Dermis microvascular lymphatic vessel endothelial cell (primary cell): ENCODE measurements around the gene CCDC188. TPM values are rescaled to one million over a fixed set of nuclear protein-coding genes. Genes with fewer than 3 reads are reported as not detected.

ENCODE experiments used
- DNase-seq, 2 donors: peaks; one replicate each; pipeline versions ENCODE4 v3.0.0 to v3.0.0-alpha.2; 2010; ENCODE audit warnings: low read depth in 2 of 2
- total RNA-seq: library from RNA; depleted of rRNA; stranded (reverse); fragments of >200 nt; gene quantifications from 2 replicates; pipeline ENCODE4 v1.2.1, GENCODE V29; 2014

CCDC188 gene
- total RNA-seq, 1 donor from 2014 or later, result 5.0 TPM

- DNase-seq, result no peak
These were observed 34.9 kb upstream of the CCDC188 start for GRCh38 chr22:20185750-20186149.

DNA sequence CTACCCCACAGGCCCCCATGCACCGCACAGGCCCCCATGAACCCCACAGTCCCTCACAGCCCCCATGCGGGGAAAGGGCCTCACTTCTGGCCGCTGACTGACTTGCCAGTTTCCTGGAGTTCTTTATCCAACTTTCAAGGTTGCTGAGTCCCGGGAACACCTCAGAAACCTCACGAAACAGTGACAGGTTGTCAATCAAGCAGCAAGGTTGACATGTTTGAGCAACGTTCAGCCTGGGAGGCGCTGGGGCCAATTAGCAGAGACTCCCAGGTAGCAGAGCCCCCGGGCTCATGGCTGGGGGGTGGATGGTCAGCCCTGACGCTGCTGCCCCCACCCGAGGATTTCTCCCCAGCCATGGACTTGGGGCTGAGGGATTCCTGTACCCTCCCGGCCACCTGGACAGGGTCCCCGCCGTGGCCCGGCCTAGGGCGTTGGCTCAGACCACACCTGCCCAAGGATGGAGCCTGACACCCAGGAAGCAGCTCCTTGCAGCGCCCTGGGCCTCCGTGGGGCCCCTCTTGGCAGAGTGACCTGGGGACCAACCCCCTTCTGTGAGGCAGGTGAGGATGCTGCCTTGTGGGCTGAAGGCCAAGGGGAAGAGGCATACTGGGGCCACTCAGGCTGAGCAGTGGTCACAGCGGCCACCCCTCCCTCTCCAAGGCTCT is 33.8 kb upstream of the CCDC188 start:
- no peak for DNase-seq

- no peak for DNase-seq
These were observed 33.0 kb upstream of the CCDC188 start for GRCh38 chr22:20183823-20184222.

DNA sequence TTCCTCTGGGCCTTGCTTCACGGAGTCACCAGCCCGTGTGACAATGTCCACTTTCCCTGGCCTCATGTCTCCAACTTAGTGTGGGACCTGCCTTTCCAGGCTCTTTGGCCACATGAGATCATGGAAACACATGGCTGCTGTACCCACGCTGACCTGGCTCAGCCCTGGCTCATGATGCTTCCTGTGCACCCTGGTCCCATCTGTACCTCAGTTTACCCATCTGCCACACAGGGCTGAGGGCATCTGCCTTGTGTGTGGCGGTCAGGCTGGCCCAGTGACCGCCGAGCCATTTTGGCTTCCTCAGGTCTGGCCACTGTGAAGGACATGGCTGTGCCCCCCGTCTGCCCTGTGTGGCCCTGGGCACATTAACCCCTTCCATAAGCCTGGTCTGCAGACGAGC is 32.2 kb upstream of the CCDC188 start:
- DNase-seq, result no peak

- DNase-seq, result no peak
These were observed 31.5 kb upstream of the CCDC188 start for GRCh38 chr22:20182365-20182764.

- DNase-seq, result no peak
These were observed 31.0 kb upstream of the CCDC188 start for GRCh38 chr22:20181884-20182236.

DNA sequence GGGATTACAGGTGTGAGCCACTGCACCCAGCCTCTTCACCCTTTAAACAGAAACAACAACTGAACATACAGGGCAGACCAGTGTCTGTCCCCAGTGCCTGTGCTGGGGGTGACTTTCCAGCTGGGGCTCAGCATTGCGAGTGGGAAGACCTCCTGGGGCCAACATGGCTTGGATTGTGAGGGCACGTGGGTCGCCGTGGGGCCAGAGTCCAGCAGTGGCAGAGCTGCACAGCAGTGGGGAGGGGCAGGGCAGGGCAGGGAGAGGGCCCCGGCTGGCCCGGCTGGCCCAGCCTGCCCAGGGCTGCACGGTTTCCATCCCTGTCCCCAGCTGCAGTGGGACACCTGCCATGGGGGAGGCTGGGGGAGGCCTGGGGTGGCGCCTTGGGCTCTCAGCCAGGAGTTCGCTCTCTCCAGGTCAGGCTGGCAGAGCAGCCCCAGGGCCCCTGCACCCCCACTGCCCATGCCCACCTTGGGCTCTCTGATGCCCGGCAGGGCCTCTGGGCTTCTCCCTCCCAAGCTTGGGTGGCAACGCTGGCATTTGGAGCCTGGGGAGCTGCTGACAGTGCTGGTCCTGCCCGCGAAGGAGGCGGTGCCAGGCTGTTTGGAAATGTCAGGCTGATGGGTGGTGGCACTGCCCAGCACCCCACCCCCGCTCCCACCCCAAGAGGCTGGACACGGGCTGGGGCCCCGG is 30.5 kb upstream of the CCDC188 start:
- no peak for DNase-seq

GRCh38 chr22:20180640-20181039 is 29.8 kb upstream of the CCDC188 start:
- DNase-seq, result no peak

DNA sequence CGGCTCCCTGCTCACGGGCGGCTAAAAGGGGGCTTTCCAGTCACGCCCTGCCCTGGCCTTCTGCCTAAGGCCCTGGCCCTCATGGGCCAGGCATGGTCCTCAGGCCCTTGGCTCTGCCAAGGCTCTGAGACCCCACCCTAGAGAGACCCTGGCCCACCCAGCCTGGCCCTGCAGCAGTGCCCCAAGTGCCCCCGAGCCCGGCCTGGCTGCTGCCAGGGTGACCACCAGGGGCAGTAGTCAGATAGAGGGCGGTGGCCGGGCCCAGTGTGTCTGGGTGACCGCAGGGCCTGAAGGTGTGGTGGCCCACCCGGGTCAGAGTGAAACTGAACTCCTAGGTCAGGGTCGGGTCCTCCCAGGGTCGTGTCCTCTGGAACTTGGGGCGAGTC is 29.4 kb upstream of the CCDC188 start:
- DNase-seq, result no peak

GRCh38 chr22:20179455-20180244 is 28.8 kb upstream of the CCDC188 start:
- no peak for DNase-seq

- DNase-seq, result no peak
These were observed 28.0 kb upstream of the CCDC188 start for GRCh38 chr22:20178915-20179227.

- no peak for DNase-seq
These were observed 27.4 kb upstream of the CCDC188 start for GRCh38 chr22:20178075-20178914.

GRCh38 chr22:20177217-20177911 is 26.5 kb upstream of the CCDC188 start:
- no peak for DNase-seq

DNA sequence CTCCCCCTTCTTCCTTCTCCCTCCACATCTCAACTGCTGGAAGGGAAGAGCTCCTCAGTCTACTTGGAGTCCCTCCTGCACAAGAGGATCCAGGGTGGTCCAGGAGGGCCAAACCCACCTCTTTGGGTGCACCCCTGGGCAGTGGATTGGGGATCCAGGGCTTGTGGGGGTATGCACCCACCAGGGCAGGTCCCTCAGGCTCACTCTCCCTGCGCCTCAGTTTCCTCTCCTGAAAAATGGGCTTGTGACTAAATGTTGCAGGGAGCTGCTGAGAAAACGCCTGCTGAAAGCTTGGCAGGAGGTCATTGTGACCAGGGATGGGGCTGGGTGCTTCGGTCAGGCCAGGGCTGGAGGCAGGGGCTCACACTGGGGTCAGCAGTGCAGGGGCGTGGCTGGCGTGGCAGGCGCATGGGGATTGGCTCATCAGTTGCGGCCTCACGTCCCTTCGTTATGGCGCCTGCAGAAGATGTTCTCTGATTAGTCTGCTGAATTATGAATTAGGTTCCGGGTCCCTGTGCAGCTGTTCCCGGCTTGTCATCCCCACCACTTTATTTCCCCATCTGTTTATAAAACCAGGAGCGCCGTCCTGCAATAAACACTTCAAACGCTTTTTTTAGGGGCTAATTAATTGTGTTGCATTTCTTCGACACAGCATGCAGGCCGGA is 25.7 kb upstream of the CCDC188 start:
- DNase-seq, result no peak

DNA sequence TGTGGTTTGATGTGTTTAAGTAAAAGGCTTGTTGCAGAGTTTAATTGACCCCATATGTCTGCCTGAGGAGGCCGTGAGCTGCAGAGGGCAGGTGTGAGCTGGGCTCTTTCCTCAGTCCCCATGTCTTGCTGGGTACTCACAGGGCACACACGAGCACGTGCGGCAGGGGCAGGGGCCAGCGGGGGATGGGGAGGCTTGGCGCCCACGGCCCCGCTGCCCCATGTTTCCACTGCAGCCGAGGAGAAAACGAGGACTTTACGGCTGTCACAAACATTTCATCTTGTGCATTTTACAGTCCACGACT is 24.7 kb upstream of the CCDC188 start:
- no peak for DNase-seq

- DNase-seq, result no peak
These were observed 24.1 kb upstream of the CCDC188 start for GRCh38 chr22:20174785-20175596.

DNA sequence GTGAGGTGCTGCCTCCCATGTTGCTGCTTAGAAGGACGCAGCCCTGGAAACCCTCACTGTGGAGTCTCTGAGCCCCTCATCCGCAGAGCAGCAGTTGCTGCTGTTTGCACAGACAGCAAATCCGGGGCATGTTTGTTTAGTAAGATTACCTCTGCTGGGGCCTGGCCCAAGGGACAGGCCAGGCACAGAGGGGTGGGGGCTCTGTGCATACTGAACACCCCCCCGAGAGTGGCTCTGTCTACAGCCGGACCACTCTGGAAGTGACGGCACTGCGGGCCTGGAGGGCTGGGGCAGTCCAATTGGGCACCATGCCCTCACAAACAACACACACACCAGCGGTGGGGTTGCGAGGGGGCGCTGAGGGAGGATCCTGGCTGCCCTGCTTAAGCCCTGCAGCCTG is 22.9 kb upstream of the CCDC188 start:
- DNase-seq, result no peak

- no peak for DNase-seq
These were observed 22.4 kb upstream of the CCDC188 start for GRCh38 chr22:20173246-20173645.

DNA sequence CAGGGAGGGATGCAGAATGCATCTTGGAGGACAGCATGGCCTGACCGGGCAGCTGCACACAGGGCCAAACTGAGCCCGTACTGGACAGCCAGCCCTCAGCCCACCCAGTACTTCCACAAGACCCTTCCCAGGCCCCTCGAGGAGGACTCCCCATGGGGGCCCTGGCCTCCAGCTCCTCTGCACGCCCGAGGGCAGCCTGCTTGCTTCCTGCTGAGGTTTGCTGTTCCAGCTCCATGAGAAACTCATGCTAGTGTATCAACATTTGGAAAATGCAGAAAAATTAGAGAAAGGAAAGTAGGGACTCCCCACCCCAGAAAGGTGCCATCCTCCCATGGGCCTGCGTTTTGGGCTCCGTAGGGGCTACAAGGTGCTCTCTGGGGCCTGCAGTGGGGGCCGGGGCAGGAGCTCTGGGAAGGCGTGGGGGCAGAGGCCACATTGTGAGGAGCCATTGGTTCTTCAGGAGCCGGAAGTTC is 21.3 kb upstream of the CCDC188 start:
- DNase-seq, result no peak
